ENCODE data around the gene AKAP13.

The AKAP13 gene

DNA sequence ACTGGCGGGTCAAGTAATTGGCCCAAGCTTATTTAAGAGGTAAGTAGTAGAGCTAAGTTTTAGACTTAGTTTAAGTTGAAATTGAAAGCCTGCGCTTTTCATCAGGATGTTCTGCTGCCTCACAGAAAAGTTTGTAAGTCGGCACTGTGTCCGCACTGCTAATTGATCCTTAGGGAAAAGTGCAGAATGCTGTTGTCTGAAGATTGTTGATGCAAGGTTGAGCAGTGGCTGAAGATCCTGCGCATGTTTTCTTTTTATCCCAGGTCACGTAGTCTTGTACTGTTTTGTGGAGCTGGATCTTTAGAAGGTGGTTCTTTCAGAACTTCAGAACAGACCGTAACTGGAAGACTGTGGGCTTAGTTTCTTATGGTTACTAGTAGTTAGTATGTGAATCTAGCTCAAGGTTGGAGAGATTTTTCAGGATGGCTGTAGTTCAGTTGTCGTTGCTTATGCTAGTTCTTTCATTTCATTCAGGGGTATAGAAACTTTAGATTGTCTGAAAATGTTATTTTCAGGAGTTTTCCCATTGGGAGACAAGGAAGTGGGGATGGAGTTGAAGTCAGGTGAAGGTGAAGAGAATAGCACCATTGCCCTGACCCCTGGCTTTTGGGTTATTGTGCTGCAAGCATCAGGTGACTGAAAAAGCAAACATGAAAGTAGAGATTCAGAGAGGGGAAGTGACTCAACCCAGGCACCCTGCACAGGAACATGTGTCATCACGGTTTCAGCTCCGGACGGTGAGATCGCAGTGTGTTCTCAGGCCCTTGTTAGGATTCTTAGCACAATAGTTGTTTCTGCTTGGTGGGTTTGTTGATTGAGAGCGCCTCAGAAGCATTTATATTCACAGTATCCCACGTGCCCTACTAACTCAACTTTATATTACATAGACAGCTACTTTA, 32.8 kb downstream of the AKAP13 start:
- Histone ChIP-seq H3K27me3 (ENCODE audit: low read length) (no peaks in the 10 kb centered on the region), H3K4me2 (ENCODE audit: low read depth, low read length, poor library complexity, severe bottlenecking) (peak overlapping the region; percentile 66), H2AFZ (ENCODE audit: low read depth, low read length, severe bottlenecking) (no peak overlapping the region), H3K27ac (ENCODE audit: low read depth, low read length) (peak overlapping the region; percentile 81), H3K9ac (ENCODE audit: low read length) (peak overlapping the region; percentile 35), H3K79me2 (ENCODE audit: insufficient read depth, low read length) (peaks cover 99% of the 10 kb centered on the region), H3K36me3 (ENCODE audit: low read length) (no peaks in the 10 kb centered on the region), H3F3A (ENCODE audit: insufficient read depth) (peaks cover 25% of the 10 kb centered on the region), H3K9me2 (replicated peaks; ENCODE audit: insufficient read depth, low read length) (no peaks in the 10 kb centered on the region), H3K9me3 (ENCODE audit: insufficient read depth, low read length) (no peaks in the 10 kb centered on the region), H4K20me1 (ENCODE audit: low read depth, low read length) (peaks cover 29% of the 10 kb centered on the region), H3K4me3 (ENCODE audit: insufficient read depth, low read length, poor library complexity, severe bottlenecking) (peak overlapping the region; percentile 12)
- TF ChIP-seq, protein P1, sequence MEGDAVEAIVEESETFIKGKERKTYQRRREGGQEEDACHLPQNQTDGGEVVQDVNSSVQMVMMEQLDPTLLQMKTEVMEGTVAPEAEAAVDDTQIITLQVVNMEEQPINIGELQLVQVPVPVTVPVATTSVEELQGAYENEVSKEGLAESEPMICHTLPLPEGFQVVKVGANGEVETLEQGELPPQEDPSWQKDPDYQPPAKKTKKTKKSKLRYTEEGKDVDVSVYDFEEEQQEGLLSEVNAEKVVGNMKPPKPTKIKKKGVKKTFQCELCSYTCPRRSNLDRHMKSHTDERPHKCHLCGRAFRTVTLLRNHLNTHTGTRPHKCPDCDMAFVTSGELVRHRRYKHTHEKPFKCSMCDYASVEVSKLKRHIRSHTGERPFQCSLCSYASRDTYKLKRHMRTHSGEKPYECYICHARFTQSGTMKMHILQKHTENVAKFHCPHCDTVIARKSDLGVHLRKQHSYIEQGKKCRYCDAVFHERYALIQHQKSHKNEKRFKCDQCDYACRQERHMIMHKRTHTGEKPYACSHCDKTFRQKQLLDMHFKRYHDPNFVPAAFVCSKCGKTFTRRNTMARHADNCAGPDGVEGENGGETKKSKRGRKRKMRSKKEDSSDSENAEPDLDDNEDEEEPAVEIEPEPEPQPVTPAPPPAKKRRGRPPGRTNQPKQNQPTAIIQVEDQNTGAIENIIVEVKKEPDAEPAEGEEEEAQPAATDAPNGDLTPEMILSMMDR (IDR thresholded peaks at IDR 0.05; ENCODE audit: insufficient read depth, low read length, poor library complexity, severe bottlenecking): no peak
- no peak for TF ChIP-seq EZH2phosphoT487 (conservative IDR thresholded peaks at IDR 0.05; ENCODE audit: low read length)

GRCh38 chr15:85414037-85414436, 33.6 kb downstream of the AKAP13 start:
- Histone ChIP-seq H3K27me3 (ENCODE audit: low read length) (no peaks in the 10 kb centered on the region), H3K9me2 (replicated peaks; ENCODE audit: insufficient read depth, low read length) (no peaks in the 10 kb centered on the region), H3K4me2 (ENCODE audit: low read depth, low read length, poor library complexity, severe bottlenecking) (peak overlapping the region; percentile 66), H3K27ac (ENCODE audit: low read depth, low read length) (peak overlapping the region; percentile 81), H3K79me2 (ENCODE audit: insufficient read depth, low read length) (peaks cover 99% of the 10 kb centered on the region), H3K9ac (ENCODE audit: low read length) (peak overlapping the region; percentile 35), H3K36me3 (ENCODE audit: low read length) (no peaks in the 10 kb centered on the region), H2AFZ (ENCODE audit: low read depth, low read length, severe bottlenecking) (no peak overlapping the region), H3K9me3 (ENCODE audit: insufficient read depth, low read length) (no peaks in the 10 kb centered on the region), H4K20me1 (ENCODE audit: low read depth, low read length) (peaks cover 29% of the 10 kb centered on the region), H3F3A (ENCODE audit: insufficient read depth) (peaks cover 25% of the 10 kb centered on the region), H3K4me3 (ENCODE audit: insufficient read depth, low read length, poor library complexity, severe bottlenecking) (no peak overlapping the region)
- TF ChIP-seq, protein P1 (IDR thresholded peaks at IDR 0.05; ENCODE audit: insufficient read depth, low read length, poor library complexity, severe bottlenecking): no peak
- no peak for TF ChIP-seq EZH2phosphoT487 (conservative IDR thresholded peaks at IDR 0.05; ENCODE audit: low read length)

DNA sequence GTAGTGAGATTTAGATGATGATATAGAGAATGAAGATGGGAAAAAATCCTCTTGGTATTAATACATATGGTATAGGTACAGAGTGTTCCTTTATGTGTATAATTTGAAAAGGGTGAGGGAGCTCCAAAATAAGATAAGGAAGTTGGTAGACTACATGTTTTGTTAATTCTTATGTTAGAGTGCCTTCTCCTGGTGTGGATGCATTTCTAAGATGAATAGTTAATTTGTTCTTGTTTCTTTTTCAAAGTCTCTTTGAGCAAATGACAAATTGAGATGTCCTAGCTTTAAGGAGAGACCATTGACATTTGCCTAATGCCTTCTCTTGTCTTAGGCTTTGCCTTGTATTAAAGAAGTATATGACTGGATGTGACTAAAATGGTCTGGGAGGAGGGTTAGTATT, 34.1 kb downstream of the AKAP13 start:
- no peak overlapping the region for H2AFZ ChIP-seq (ENCODE audit: low read depth, low read length, severe bottlenecking)
- no peaks in the 10 kb centered on the region for H3K9me2 ChIP-seq (replicated peaks; ENCODE audit: insufficient read depth, low read length)
- TF ChIP-seq, protein P1 (IDR thresholded peaks at IDR 0.05; ENCODE audit: insufficient read depth, low read length, poor library complexity, severe bottlenecking): no peak
- no peak for TF ChIP-seq EZH2phosphoT487 (conservative IDR thresholded peaks at IDR 0.05; ENCODE audit: low read length)
- peaks cover 99% of the 10 kb centered on the region for H3K79me2 ChIP-seq (ENCODE audit: insufficient read depth, low read length)
- peak overlapping the region; percentile 35 for H3K9ac ChIP-seq (ENCODE audit: low read length)
- H3K9me3 ChIP-seq (ENCODE audit: insufficient read depth, low read length): no peaks in the 10 kb centered on the region
- H3K27me3 ChIP-seq (ENCODE audit: low read length): no peaks in the 10 kb centered on the region
- H4K20me1 ChIP-seq (ENCODE audit: low read depth, low read length): peaks cover 34% of the 10 kb centered on the region
- no peak overlapping the region for H3K4me3 ChIP-seq (ENCODE audit: insufficient read depth, low read length, poor library complexity, severe bottlenecking)
- peak overlapping the region; percentile 81 for H3K27ac ChIP-seq (ENCODE audit: low read depth, low read length)
- H3K4me2 ChIP-seq (ENCODE audit: low read depth, low read length, poor library complexity, severe bottlenecking): peak overlapping the region; percentile 66
- peaks cover 29% of the 10 kb centered on the region for H3F3A ChIP-seq (ENCODE audit: insufficient read depth)
- no peaks in the 10 kb centered on the region for H3K36me3 ChIP-seq (ENCODE audit: low read length)

All from SU-DHL-6 (cell line).